Body of pancreas (tissue), 4 donors: ENCODE data around the gene ZNF341.

Source experiments
- POLR2A ChIP-seq, 3 donors: fragments of 450-650 bp; IDR thresholded peaks; one replicate each; pipeline ENCODE4 v1.6.1; 2016; ENCODE audit warnings: antibody characterized with exemption in 3 of 3, mild to moderate bottlenecking in 2 of 3
- TF ChIP-seq, protein P1 (sequence below), 7 experiments: fragments of 450-650 bp in 4 of 7; fragments of 200-600 bp in 3 of 7; sonication (generic) in 3 of 7; IDR thresholded peaks; one replicate each; pipeline ENCODE4 v1.5.1; 2016 to 2019; ENCODE audit warnings: antibody characterized with exemption in 7 of 7

DNA sequence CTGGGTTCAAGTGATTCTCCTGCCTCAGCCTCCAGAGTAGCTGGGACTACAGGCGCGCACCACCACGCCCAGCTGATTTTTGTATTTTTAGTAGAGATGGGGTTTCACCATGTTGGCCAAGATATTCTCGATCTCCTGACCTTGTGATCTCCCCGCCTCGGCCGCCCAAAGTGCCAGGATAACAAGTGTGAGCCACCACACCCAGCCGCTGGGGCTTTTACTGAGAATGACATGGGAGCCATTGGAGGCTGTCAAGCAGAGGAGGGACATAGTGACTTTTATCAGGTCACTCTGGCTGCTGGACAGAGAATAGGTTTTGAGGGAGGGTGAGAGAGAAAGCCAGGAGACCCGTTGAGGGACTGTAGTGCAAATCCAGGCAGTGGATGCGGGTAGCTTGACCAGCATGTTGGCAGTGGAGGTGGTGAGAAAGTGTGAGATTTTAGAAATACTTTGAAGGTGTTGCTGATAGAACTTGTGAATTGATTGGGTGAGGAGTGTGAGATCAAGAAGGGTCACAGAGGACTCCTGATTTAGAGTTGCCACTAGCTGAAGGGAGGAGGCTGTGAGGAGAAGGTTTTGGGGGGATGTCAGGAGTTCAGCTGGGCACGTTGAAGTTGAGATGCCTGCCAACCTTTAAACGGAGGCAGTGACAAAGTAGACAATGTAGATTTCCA is 14.7 kb downstream of the ZNF341 start:
- no peak for TF ChIP-seq POLR2A (IDR thresholded peaks at IDR 0.05)
- TF ChIP-seq, protein P1, sequence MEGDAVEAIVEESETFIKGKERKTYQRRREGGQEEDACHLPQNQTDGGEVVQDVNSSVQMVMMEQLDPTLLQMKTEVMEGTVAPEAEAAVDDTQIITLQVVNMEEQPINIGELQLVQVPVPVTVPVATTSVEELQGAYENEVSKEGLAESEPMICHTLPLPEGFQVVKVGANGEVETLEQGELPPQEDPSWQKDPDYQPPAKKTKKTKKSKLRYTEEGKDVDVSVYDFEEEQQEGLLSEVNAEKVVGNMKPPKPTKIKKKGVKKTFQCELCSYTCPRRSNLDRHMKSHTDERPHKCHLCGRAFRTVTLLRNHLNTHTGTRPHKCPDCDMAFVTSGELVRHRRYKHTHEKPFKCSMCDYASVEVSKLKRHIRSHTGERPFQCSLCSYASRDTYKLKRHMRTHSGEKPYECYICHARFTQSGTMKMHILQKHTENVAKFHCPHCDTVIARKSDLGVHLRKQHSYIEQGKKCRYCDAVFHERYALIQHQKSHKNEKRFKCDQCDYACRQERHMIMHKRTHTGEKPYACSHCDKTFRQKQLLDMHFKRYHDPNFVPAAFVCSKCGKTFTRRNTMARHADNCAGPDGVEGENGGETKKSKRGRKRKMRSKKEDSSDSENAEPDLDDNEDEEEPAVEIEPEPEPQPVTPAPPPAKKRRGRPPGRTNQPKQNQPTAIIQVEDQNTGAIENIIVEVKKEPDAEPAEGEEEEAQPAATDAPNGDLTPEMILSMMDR (IDR thresholded peaks at IDR 0.05) = no peak
